ENCODE measurements around the gene RPS15.
"Not testable (repeated sequence)": the region's sequence is repeated elsewhere in the genome, so short reads cannot be mapped to it uniquely, and the experiment has no call there.

The RPS15 gene

GRCh38 chr19:1435378-1435989 lies 2.7 kb upstream of the RPS15 start:
- DNase-seq (ENCODE audit: low spot score) = no peak

GRCh38 chr19:1437609-1438008 lies 587 bp upstream of the RPS15 start:
- no peak for DNase-seq (ENCODE audit: low spot score)

- DNase-seq (ENCODE audit: low spot score) = no peak
Measured at GRCh38 chr19:1438933-1439354, 748 bp downstream of the RPS15 start.

- not testable (repeated sequence) for DNase-seq (ENCODE audit: low spot score)
Measured at GRCh38 chr19:1439525-1440417, 1.6 kb downstream of the RPS15 start.

- DNase-seq (ENCODE audit: low spot score) = no peak
Measured at GRCh38 chr19:1440418-1440801, 2.2 kb downstream of the RPS15 start.

GRCh38 chr19:1441022-1441426 lies 2.8 kb downstream of the RPS15 start:
- DNase-seq (ENCODE audit: low spot score) = no peak

GRCh38 chr19:1441677-1442438 lies 3.7 kb downstream of the RPS15 start:
- DNase-seq (ENCODE audit: low spot score) = no peak

- DNase-seq (ENCODE audit: low spot score) = peak; percentile 77
Measured at GRCh38 chr19:1445185-1445931, 7.2 kb downstream of the RPS15 start.

- no peak for DNase-seq (ENCODE audit: low spot score)
Measured at GRCh38 chr19:1445932-1446712, 7.9 kb downstream of the RPS15 start.

- no peak for DNase-seq (ENCODE audit: low spot score)
Measured at GRCh38 chr19:1446713-1447481, 8.7 kb downstream of the RPS15 start.

GRCh38 chr19:1447504-1447903 lies 9.3 kb downstream of the RPS15 start:
- DNase-seq (ENCODE audit: low spot score) = no peak

GRCh38 chr19:1447944-1448343 lies 9.7 kb downstream of the RPS15 start:
- DNase-seq (ENCODE audit: low spot score) = no peak

- DNase-seq (ENCODE audit: low spot score) = no peak
Measured at GRCh38 chr19:1449467-1450442, 11.6 kb downstream of the RPS15 start, which contains the start of gene APC2. APC2 (plus strand) TSS chr19:1450121; CDS start chr19:1453002, 2,881 bp downstream.

- DNase-seq (ENCODE audit: low spot score) = no peak
Measured at GRCh38 chr19:1450735-1451731, 12.8 kb downstream of the RPS15 start.

GRCh38 chr19:1451916-1452801 lies 14.0 kb downstream of the RPS15 start:
- no peak for DNase-seq (ENCODE audit: low spot score)

GRCh38 chr19:1452802-1453524 lies 14.8 kb downstream of the RPS15 start:
- DNase-seq (ENCODE audit: low spot score) = no peak

Measured in hematopoietic multipotent progenitor cell treated with erythropoietin and hydrocortisone succinate and interleukin-3 and kit ligand, for 17 days (in vitro differentiated cells).